Prostate gland (tissue), 2 donors: Measurements from ENCODE around the gene PODXL2.

Experiments used
- POLR2A ChIP-seq: fragments of 450-650 bp; IDR thresholded peaks from one replicate; pipeline ENCODE4 v1.6.1; 2016; ENCODE audit warnings: antibody characterized with exemption, mild to moderate bottlenecking
- TF ChIP-seq, protein P1 (sequence below), 4 experiments: fragments of 200-600 bp in 2 of 4; fragments of 450-650 bp in 2 of 4; sonication (generic) in 2 of 4; IDR thresholded peaks; 1 replicate in 3 of 4; 2 replicates in 1 of 4; pipeline ENCODE4 v1.5.1; 2016 to 2019; ENCODE audit warnings: antibody characterized with exemption in 4 of 4, mild to moderate bottlenecking in 2 of 4, moderate library complexity in 2 of 4

GRCh38 chr3:127600749-127601456 is 28.1 kb upstream of the PODXL2 start:
- TF ChIP-seq, protein P1, sequence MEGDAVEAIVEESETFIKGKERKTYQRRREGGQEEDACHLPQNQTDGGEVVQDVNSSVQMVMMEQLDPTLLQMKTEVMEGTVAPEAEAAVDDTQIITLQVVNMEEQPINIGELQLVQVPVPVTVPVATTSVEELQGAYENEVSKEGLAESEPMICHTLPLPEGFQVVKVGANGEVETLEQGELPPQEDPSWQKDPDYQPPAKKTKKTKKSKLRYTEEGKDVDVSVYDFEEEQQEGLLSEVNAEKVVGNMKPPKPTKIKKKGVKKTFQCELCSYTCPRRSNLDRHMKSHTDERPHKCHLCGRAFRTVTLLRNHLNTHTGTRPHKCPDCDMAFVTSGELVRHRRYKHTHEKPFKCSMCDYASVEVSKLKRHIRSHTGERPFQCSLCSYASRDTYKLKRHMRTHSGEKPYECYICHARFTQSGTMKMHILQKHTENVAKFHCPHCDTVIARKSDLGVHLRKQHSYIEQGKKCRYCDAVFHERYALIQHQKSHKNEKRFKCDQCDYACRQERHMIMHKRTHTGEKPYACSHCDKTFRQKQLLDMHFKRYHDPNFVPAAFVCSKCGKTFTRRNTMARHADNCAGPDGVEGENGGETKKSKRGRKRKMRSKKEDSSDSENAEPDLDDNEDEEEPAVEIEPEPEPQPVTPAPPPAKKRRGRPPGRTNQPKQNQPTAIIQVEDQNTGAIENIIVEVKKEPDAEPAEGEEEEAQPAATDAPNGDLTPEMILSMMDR (IDR thresholded peaks at IDR 0.05), result no peak
- TF ChIP-seq POLR2A, result no peak
